Activated CD4-positive, alpha-beta memory T cell treated with anti-CD3 and anti-CD28 coated beads, Interleukin-2, amount 10 ng/mL, durations not matched to agents 7 days and 5 days (primary cell): ENCODE measurements around the gene GAS2L3. TPM values are rescaled to one million over a fixed set of nuclear protein-coding genes. Genes with fewer than 3 reads are reported as not detected.

Experiments used
- CTCF ChIA-PET: fragments of 350-600 bp; sonication (Branson Sonifier 250); formaldehyde crosslinking; loops from one replicate; lab custom pipeline; 2021; ENCODE audit warnings: antibody characterized with exemption, inconsistent platforms; lab: Charles Lee
- POLR2A ChIA-PET: fragments of 350-600 bp; sonication (Branson Sonifier 250); formaldehyde crosslinking; loops from one replicate; lab custom pipeline; 2021; ENCODE audit warnings: antibody characterized with exemption; lab: Charles Lee
- DNase-seq: peaks from one replicate; pipeline ENCODE4 v3.0.0-alpha.2; 2020
- H3K27ac Mint-ChIP-seq: one replicate; pipeline ENCODE4 v1.8.0; 2021; ENCODE audit warnings: mild to moderate bottlenecking, mixed read lengths
- H3K27me3 Mint-ChIP-seq: one replicate; pipeline ENCODE4 v1.8.0; 2021; ENCODE audit warnings: mixed read lengths
- H3K36me3 Mint-ChIP-seq: one replicate; pipeline ENCODE4 v1.8.0; 2021; ENCODE audit warnings: low read depth, mixed read lengths
- H3K4me1 Mint-ChIP-seq: one replicate; pipeline ENCODE4 v1.8.0; 2021; ENCODE audit warnings: mixed read lengths
- H3K4me3 Mint-ChIP-seq: one replicate; pipeline ENCODE4 v1.8.0; 2021; ENCODE audit warnings: mild to moderate bottlenecking, mixed read lengths
- H3K9me3 Mint-ChIP-seq: one replicate; pipeline ENCODE4 v1.8.0; 2021; ENCODE audit warnings: mixed read lengths
- total RNA-seq, 2 experiments: library from RNA; stranded (reverse); gene quantifications; one replicate each; pipeline ENCODE4 v1.2.3, GENCODE V29; 2021

GAS2L3 gene
- total RNA-seq, 2 experiments from 2014 or later = 4.0 to 4.2 TPM

DNA sequence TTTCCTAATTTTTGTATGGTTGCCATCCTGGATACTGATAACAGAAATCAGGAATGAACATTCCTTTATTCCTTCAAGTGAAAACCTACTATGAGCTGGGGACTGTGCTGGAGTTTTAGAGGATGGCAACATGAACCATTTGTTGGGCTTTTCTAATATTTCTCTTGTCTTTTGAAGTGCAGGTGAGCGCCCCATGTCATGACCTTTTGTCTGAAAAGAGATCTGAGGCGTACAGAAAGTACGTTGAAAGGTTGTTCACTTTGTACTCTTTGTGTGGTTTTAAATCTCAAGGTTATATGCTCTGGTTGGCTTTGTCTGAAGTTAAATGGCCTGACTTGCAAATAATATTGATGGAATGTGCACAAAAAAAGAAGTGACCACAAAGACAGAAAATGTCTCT, 79.0 kb downstream of the GAS2L3 start:
- Mint-ChIP-seq H3K4me3 (no peak overlapping the region), H3K9me3 (peaks cover 2% of the 10 kb centered on the region), H3K27ac (no peak overlapping the region), H3K27me3 (peaks cover 2% of the 10 kb centered on the region), H3K4me1 (no peaks in the 10 kb centered on the region), H3K36me3 (no peaks in the 10 kb centered on the region)
- ChIA-PET CTCF (no interaction called here), POLR2A (no interaction called here)
- no peak for DNase-seq

DNA sequence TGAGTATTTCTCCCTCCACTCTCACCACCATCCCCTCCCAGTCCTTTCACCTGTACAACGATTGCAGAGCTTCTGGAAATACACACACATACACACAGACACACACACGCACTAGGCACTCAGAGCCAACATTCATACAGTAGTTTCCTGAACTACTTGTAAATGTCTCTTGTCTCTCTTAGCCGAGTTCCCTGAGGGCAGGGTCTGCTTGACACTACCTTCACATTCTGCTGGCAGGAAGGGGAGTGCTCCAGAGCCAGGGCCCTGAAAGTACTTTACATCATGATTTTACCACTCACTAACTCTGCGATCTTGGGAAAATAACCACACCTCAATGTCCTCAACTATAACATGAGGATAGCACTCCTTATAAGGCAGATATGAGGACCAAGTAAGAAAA, 82.7 kb downstream of the GAS2L3 start:
- H3K9me3 Mint-ChIP-seq = peaks cover 2% of the 10 kb centered on the region
- peaks cover 6% of the 10 kb centered on the region for H3K27me3 Mint-ChIP-seq
- no peak overlapping the region for H3K4me3 Mint-ChIP-seq
- POLR2A ChIA-PET = no interaction called here
- H3K4me1 Mint-ChIP-seq = no peaks in the 10 kb centered on the region
- DNase-seq = no peak
- CTCF ChIA-PET = interaction anchor here (2.3 kb wide), 1 partner anchor 16 kb away, joined by 8 read pairs; no protein-coding TSS in a partner anchor
- H3K27ac Mint-ChIP-seq = no peak overlapping the region
- H3K36me3 Mint-ChIP-seq = no peaks in the 10 kb centered on the region

DNA sequence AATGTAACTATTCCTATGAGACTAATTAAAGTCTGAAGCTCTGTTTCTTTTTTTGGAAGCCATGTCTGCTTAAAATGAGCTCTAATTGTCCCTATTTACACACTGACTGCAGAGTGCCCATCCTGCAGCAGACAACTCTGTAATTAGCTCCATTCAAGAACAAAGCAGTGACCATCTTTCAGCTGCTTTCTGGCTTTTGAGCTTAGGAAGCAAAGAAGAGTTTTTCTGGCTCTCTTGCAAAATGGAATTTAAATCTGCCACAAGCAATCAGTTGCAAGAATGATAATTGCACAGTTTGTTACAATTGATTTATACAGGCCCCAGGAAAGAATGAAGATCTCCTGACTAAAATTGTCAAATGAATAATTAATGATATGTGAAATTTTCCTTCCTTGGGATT, 83.4 kb downstream of the GAS2L3 start:
- peaks cover 6% of the 10 kb centered on the region for H3K27me3 Mint-ChIP-seq
- no peak for DNase-seq
- ChIA-PET POLR2A (no interaction called here), CTCF (interaction anchor here (2.3 kb wide), 1 partner anchor 16 kb away, joined by 8 read pairs; no protein-coding TSS in a partner anchor)
- H3K27ac Mint-ChIP-seq = no peak overlapping the region
- H3K9me3 Mint-ChIP-seq = peaks cover 2% of the 10 kb centered on the region
- no peaks in the 10 kb centered on the region for H3K4me1 Mint-ChIP-seq
- no peaks in the 10 kb centered on the region for H3K36me3 Mint-ChIP-seq
- H3K4me3 Mint-ChIP-seq = no peak overlapping the region

- H3K36me3 Mint-ChIP-seq = no peaks in the 10 kb centered on the region
- no peaks in the 10 kb centered on the region for H3K4me1 Mint-ChIP-seq
- H3K27me3 Mint-ChIP-seq = peaks cover 5% of the 10 kb centered on the region
- no peaks in the 10 kb centered on the region for H3K9me3 Mint-ChIP-seq
- H3K27ac Mint-ChIP-seq = no peak overlapping the region
- H3K4me3 Mint-ChIP-seq = no peak overlapping the region
- DNase-seq = no peak
- POLR2A ChIA-PET = no interaction called here
- CTCF ChIA-PET = interaction anchor here (1.9 kb wide), 1 partner anchor 11 kb away, joined by 7 read pairs; no protein-coding TSS in a partner anchor
Observed at GRCh38 chr12:100661300-100661951, 87.9 kb downstream of the GAS2L3 start.

DNA sequence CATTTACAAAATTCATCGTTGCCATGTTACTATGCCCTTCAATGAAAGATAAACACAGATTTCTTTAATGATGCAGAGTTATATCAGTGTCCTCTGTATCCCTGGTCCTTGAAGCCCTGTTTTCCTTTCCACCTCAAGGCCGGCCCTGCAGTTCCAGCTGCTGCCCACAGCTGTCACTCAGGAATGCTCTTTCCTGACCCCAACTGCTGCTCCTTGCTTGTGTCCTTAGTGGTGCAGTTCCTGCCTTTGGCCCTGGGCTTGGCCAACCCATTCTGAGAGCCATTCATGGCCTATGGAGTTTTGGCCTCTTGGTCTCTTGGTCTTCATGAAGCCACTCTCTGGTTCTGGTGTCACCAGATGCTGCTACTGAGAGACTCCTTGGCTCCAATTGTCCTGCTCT, 93.1 kb downstream of the GAS2L3 start:
- Mint-ChIP-seq H3K36me3 (no peaks in the 10 kb centered on the region), H3K27ac (no peak overlapping the region), H3K4me1 (no peaks in the 10 kb centered on the region), H3K27me3 (no peaks in the 10 kb centered on the region), H3K4me3 (no peak overlapping the region), H3K9me3 (no peaks in the 10 kb centered on the region)
- ChIA-PET CTCF (interaction anchor here (0.7 kb wide), 2 partner anchors 39 to 113 kb away, joined by 3 read pairs; no protein-coding TSS in a partner anchor), POLR2A (no interaction called here)
- DNase-seq = no peak

GRCh38 chr12:100668945-100669536, 95.6 kb downstream of the GAS2L3 start:
- H3K36me3 Mint-ChIP-seq = no peaks in the 10 kb centered on the region
- no peaks in the 10 kb centered on the region for H3K9me3 Mint-ChIP-seq
- H3K4me3 Mint-ChIP-seq = no peak overlapping the region
- H3K27ac Mint-ChIP-seq = no peak overlapping the region
- CTCF ChIA-PET = no interaction called here
- DNase-seq = peak; percentile 60
- no peaks in the 10 kb centered on the region for H3K4me1 Mint-ChIP-seq
- POLR2A ChIA-PET = no interaction called here
- H3K27me3 Mint-ChIP-seq = no peaks in the 10 kb centered on the region

DNA sequence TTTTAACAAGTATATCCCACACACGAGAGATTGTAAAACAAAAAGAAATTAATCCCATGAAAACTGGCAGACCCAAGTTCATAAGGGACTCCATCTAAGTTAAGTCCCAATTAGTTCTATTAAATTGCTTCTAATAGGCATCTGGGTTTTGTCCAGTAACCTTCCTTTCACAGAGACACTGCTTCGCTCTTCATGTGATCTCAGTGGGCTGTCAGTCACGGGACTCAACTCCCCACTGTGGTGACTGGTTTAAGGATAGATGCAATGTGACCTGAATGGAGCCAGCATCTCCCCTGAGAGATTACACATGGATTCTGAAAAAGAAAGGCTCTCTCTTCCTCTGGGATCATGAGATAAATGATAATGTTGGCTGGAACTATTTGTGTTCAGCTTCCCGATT, 96.4 kb downstream of the GAS2L3 start:
- ChIA-PET CTCF (no interaction called here), POLR2A (no interaction called here)
- H3K4me1 Mint-ChIP-seq = no peaks in the 10 kb centered on the region
- no peaks in the 10 kb centered on the region for H3K36me3 Mint-ChIP-seq
- no peaks in the 10 kb centered on the region for H3K27me3 Mint-ChIP-seq
- H3K27ac Mint-ChIP-seq = no peak overlapping the region
- H3K4me3 Mint-ChIP-seq = no peak overlapping the region
- H3K9me3 Mint-ChIP-seq = no peaks in the 10 kb centered on the region
- DNase-seq = no peak

DNA sequence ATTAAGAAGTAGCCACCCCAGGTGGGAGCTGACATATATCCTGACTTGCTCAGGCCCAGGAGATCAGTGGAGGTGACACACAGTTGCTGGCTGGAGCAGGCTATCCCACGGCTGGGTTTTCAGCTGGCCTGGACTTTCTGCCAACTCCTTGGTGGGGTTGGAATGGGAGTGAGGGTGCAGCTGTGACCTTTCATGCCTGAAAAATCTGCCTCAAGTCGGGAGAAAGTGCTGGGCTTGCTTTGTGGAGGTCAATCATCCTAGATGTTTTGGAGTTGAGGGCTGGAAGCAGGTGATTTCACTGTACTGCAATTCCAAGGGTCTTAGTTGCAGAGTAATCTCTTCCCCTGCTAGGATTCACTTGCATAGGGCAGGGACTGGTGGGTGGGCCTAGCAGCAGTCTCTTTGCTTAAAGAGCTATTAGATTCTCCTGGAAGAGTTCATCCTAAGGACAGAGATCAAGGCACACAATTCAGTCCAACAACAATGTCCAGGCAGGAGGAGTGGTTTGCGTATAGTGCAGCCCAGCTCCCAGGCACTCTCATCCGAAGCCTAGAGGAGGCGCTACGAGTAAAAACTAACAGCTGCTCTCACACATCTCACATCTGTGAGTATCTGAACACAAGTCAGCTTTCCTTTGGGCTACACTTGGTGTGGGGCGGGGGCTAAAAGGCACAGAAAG, 98.1 kb downstream of the GAS2L3 start:
- Mint-ChIP-seq H3K4me1 (no peaks in the 10 kb centered on the region), H3K27ac (no peak overlapping the region), H3K27me3 (no peaks in the 10 kb centered on the region), H3K4me3 (no peak overlapping the region), H3K36me3 (no peaks in the 10 kb centered on the region), H3K9me3 (no peaks in the 10 kb centered on the region)
- CTCF ChIA-PET = interaction anchor here (0.5 to 2.0 kb wide), 9 partner anchors 8 to 688 kb away, joined by 3 to 8 read pairs (median 6); no protein-coding TSS in a partner anchor
- POLR2A ChIA-PET = no interaction called here
- no peak for DNase-seq

DNA sequence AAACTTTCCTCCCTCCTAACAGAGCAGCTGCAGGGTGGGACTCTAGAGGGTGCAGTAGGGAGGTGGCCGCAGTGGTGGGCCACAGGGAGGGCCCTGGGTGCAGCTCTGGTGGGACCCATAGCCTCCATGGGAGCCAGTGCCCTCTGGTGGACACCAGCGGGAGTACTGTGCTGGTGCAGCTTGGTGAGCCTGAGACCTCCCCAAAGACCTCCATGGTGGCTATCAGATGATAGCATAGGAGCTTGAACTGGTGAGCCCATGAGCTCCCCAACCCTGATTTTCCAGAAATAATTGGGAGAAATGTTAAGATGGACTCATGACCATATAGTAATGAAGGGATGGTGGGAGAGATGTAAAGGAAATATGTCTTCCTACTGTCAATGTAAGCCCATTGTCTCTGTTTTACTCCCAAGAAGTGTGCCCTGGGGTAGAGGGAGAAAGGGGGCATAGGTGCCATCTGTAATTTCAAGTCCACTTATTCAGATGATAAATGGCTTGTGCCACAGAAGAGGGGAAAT, 98.7 kb downstream of the GAS2L3 start:
- H3K27ac Mint-ChIP-seq = no peak overlapping the region
- no peaks in the 10 kb centered on the region for H3K9me3 Mint-ChIP-seq
- H3K4me1 Mint-ChIP-seq = no peaks in the 10 kb centered on the region
- ChIA-PET CTCF (interaction anchor here (0.7 to 2.0 kb wide), 9 partner anchors 8 to 439 kb away, joined by 3 to 8 read pairs (median 6); no protein-coding TSS in a partner anchor), POLR2A (no interaction called here)
- DNase-seq = peak; percentile 31
- no peak overlapping the region for H3K4me3 Mint-ChIP-seq
- H3K36me3 Mint-ChIP-seq = no peaks in the 10 kb centered on the region
- no peaks in the 10 kb centered on the region for H3K27me3 Mint-ChIP-seq

DNA sequence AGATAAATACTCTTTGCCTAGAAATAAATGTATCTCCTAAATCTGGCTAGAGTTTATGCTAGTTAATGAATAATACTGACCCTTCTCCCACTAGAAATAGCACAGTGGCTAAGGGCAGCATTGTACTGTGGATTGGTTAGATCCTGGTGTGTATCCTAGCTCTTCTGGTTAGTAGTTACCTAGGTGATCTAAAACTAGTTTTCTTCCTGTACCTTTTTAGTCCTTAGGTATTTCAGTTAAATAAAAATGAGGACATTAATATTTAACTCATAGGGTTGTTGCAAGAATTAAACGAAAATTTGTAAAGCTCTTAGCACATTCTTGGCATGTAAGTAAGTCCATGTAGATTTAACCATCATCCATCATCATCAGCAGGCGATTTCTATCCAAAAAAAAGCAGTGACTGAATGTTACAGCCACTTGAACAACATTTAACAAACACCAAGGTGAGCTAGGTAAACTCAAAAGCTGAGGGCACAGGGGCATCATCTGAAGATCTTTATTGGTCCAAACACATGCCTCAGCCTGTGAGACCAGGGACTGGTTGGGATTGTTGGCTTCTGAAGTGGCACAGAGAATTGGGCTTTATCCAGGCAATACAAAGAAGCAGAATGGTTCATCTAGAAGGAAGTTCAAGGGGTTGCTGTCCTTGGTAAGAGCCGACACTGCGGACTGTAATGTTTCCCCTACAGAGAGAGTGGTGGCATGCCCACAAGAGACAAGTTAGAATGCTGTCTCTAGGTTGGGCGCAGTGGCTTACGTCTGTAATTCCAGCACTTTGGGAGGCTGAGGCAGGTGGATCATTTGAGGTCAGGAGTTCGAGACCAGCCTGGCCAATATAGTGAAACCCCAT, 100.8 kb downstream of the GAS2L3 start:
- no peaks in the 10 kb centered on the region for H3K36me3 Mint-ChIP-seq
- H3K4me1 Mint-ChIP-seq = no peaks in the 10 kb centered on the region
- no peaks in the 10 kb centered on the region for H3K27me3 Mint-ChIP-seq
- H3K9me3 Mint-ChIP-seq = no peaks in the 10 kb centered on the region
- H3K4me3 Mint-ChIP-seq = no peak overlapping the region
- CTCF ChIA-PET = interaction anchor here (0.7 kb wide), 1 partner anchor 189 kb away, joined by 3 read pairs; no protein-coding TSS in a partner anchor
- POLR2A ChIA-PET = no interaction called here
- DNase-seq = no peak
- no peak overlapping the region for H3K27ac Mint-ChIP-seq
